Panc1 (cell line): ENCODE measurements around the gene FMO2.

Experiments used
- POLR2AphosphoS5 ChIP-seq: IDR thresholded peaks from 2 replicates; pipeline ENCODE4 v1.6.1; 2012; ENCODE audit warnings: mild to moderate bottlenecking, low read depth, low read length, moderate library complexity
- SIN3A ChIP-seq: IDR thresholded peaks from 2 replicates; pipeline ENCODE4 v1.6.1; 2012; ENCODE audit warnings: low read depth, mild to moderate bottlenecking, low read length, moderate library complexity, borderline replicate concordance; ENCODE audit not compliant: insufficient read depth
- TF ChIP-seq, protein P1 (sequence below), 2 experiments: IDR thresholded peaks; 2 replicates each; pipeline ENCODE4 v1.6.1; 2011 to 2012; ENCODE audit warnings: low read depth in 2 of 2, control low read depth in 1 of 2, low read length in 1 of 2, mild to moderate bottlenecking in 1 of 2, moderate library complexity in 1 of 2; ENCODE audit not compliant: insufficient read depth in 1 of 2
- TF ChIP-seq, protein P2 (sequence below): fragments of 450-650 bp; IDR thresholded peaks from 2 replicates; pipeline ENCODE4 v1.5.1; 2017; ENCODE audit warnings: mild to moderate bottlenecking

DNA sequence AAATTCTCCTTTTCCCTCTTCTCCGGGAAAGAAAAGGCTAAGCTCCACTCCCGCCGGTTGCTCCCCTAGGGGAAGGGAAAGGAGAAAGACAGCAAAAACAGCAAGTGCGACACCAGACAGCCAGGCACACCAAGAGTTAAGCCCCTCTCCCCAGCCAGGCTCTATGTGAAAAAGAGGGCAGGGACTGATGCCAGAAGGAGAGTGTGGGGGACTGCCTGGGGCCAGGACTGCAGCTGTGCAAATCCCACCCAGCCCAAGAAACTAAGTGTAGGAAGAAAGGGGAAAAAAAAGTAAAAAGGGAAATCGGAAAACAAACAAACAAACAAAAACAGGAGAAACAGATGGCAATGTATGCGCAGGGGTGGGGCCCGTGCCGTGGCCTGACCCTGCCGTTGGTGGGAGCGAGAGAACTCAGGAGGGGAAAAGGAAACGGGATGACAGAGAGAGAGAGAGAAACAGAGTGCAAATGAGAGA is 35.5 kb downstream of the FMO2 start:
- TF ChIP-seq, protein P1, sequence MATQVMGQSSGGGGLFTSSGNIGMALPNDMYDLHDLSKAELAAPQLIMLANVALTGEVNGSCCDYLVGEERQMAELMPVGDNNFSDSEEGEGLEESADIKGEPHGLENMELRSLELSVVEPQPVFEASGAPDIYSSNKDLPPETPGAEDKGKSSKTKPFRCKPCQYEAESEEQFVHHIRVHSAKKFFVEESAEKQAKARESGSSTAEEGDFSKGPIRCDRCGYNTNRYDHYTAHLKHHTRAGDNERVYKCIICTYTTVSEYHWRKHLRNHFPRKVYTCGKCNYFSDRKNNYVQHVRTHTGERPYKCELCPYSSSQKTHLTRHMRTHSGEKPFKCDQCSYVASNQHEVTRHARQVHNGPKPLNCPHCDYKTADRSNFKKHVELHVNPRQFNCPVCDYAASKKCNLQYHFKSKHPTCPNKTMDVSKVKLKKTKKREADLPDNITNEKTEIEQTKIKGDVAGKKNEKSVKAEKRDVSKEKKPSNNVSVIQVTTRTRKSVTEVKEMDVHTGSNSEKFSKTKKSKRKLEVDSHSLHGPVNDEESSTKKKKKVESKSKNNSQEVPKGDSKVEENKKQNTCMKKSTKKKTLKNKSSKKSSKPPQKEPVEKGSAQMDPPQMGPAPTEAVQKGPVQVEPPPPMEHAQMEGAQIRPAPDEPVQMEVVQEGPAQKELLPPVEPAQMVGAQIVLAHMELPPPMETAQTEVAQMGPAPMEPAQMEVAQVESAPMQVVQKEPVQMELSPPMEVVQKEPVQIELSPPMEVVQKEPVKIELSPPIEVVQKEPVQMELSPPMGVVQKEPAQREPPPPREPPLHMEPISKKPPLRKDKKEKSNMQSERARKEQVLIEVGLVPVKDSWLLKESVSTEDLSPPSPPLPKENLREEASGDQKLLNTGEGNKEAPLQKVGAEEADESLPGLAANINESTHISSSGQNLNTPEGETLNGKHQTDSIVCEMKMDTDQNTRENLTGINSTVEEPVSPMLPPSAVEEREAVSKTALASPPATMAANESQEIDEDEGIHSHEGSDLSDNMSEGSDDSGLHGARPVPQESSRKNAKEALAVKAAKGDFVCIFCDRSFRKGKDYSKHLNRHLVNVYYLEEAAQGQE (IDR thresholded peaks at IDR 0.05; ENCODE audit: insufficient read depth in 1 of 2, low read depth in 2 of 2, low read length in 1 of 2) = no peak
- TF ChIP-seq, protein P2, sequence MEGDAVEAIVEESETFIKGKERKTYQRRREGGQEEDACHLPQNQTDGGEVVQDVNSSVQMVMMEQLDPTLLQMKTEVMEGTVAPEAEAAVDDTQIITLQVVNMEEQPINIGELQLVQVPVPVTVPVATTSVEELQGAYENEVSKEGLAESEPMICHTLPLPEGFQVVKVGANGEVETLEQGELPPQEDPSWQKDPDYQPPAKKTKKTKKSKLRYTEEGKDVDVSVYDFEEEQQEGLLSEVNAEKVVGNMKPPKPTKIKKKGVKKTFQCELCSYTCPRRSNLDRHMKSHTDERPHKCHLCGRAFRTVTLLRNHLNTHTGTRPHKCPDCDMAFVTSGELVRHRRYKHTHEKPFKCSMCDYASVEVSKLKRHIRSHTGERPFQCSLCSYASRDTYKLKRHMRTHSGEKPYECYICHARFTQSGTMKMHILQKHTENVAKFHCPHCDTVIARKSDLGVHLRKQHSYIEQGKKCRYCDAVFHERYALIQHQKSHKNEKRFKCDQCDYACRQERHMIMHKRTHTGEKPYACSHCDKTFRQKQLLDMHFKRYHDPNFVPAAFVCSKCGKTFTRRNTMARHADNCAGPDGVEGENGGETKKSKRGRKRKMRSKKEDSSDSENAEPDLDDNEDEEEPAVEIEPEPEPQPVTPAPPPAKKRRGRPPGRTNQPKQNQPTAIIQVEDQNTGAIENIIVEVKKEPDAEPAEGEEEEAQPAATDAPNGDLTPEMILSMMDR = no peak
- TF ChIP-seq POLR2AphosphoS5 = no peak
- TF ChIP-seq SIN3A = no peak
